Activated B cell treated with CpG ODN at 0.5 μM for 24 hours (primary cell): ENCODE results near the gene PRKG2. TPM values are rescaled to one million over a fixed set of nuclear protein-coding genes. Genes with fewer than 3 reads are reported as not detected.
"Not testable (repeated sequence)": the region's sequence is repeated elsewhere in the genome, so short reads cannot be mapped to it uniquely, and the experiment has no call there.

ENCODE experiments used
- ATAC-seq: fragments of 200-7000 bp; cut with Tn5 transposase; one replicate; pipeline ENCODE4 v1.10.0; 2021; ENCODE audit warnings: low read depth, mild to moderate bottlenecking, moderate library complexity
- CTCF ChIA-PET: fragments of 350-600 bp; sonication (Branson Sonifier 250); formaldehyde crosslinking; loops from one replicate; lab custom pipeline; 2021; ENCODE audit warnings: antibody characterized with exemption; lab: Charles Lee
- POLR2A ChIA-PET: fragments of 350-600 bp; sonication (Branson Sonifier 250); formaldehyde crosslinking; loops from one replicate; lab custom pipeline; 2021; ENCODE audit warnings: antibody characterized with exemption; lab: Charles Lee
- DNase-seq: peaks from one replicate; pipeline ENCODE4 v3.0.0; 2022
- H3K27ac Mint-ChIP-seq: one replicate; pipeline ENCODE4 v1.8.0; 2020; ENCODE audit warnings: mixed read lengths
- H3K27me3 Mint-ChIP-seq: one replicate; pipeline ENCODE4 v1.8.0; 2021; ENCODE audit warnings: mixed read lengths
- H3K36me3 Mint-ChIP-seq: one replicate; pipeline ENCODE4 v1.8.0; 2021; ENCODE audit warnings: low read depth, mixed read lengths
- H3K4me1 Mint-ChIP-seq: one replicate; pipeline ENCODE4 v1.8.0; 2021; ENCODE audit warnings: mixed read lengths
- H3K4me3 Mint-ChIP-seq: one replicate; pipeline ENCODE4 v1.8.0; 2020; ENCODE audit warnings: mild to moderate bottlenecking, mixed read lengths
- H3K9me3 Mint-ChIP-seq: one replicate; pipeline ENCODE4 v1.8.0; 2020; ENCODE audit warnings: mixed read lengths
- intact Hi-C: fragments of 100-400 bp; cut with micrococcal nuclease; formaldehyde crosslinking; loops from one replicate; pipeline ENCODE4 v1.15.1; 2024
- total RNA-seq: library from RNA; stranded (reverse); gene quantifications from 2 replicates; pipeline ENCODE4 v1.2.3, GENCODE V29; 2022
- TF ChIP-seq, protein P1 (sequence below): fragments of 200-600 bp; IDR thresholded peaks from one replicate; pipeline ENCODE4 v1.8.0; 2022; ENCODE audit warnings: antibody characterized with exemption, mild to moderate bottlenecking

PRKG2 gene
- total RNA-seq, 1 donor from 2014 or later, result 0.35 TPM

DNA sequence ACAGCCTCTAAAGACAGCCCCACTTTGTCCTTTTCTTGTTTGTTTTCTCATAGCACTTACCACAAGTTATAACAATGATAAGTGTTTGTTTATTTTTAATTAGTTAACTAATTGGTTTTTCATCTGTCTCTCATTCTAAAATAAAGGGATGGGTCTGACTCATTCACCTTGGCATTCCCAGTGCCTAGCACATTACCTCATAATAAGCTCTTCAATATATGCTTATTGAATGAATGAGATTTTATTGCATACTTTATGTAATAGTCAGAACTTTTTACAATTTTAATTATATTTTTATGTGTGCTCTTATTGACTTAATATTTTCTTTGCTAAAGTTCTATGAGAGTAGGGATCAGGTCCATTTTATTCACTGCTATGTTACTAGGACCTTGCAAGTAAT is 22.8 kb upstream of the PRKG2 start:
- ChIA-PET CTCF (no interaction called here), POLR2A (no interaction called here)
- Mint-ChIP-seq H3K27me3 (no peaks in the 10 kb centered on the region), H3K4me1 (no peaks in the 10 kb centered on the region), H3K36me3 (no peaks in the 10 kb centered on the region), H3K9me3 (no peaks in the 10 kb centered on the region), H3K4me3 (no peak overlapping the region), H3K27ac (no peak overlapping the region)
- DNase-seq (no peak), ATAC-seq (no peak)
- intact Hi-C loops, result no loop called here
- TF ChIP-seq, protein P1, sequence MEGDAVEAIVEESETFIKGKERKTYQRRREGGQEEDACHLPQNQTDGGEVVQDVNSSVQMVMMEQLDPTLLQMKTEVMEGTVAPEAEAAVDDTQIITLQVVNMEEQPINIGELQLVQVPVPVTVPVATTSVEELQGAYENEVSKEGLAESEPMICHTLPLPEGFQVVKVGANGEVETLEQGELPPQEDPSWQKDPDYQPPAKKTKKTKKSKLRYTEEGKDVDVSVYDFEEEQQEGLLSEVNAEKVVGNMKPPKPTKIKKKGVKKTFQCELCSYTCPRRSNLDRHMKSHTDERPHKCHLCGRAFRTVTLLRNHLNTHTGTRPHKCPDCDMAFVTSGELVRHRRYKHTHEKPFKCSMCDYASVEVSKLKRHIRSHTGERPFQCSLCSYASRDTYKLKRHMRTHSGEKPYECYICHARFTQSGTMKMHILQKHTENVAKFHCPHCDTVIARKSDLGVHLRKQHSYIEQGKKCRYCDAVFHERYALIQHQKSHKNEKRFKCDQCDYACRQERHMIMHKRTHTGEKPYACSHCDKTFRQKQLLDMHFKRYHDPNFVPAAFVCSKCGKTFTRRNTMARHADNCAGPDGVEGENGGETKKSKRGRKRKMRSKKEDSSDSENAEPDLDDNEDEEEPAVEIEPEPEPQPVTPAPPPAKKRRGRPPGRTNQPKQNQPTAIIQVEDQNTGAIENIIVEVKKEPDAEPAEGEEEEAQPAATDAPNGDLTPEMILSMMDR, result no peak

DNA sequence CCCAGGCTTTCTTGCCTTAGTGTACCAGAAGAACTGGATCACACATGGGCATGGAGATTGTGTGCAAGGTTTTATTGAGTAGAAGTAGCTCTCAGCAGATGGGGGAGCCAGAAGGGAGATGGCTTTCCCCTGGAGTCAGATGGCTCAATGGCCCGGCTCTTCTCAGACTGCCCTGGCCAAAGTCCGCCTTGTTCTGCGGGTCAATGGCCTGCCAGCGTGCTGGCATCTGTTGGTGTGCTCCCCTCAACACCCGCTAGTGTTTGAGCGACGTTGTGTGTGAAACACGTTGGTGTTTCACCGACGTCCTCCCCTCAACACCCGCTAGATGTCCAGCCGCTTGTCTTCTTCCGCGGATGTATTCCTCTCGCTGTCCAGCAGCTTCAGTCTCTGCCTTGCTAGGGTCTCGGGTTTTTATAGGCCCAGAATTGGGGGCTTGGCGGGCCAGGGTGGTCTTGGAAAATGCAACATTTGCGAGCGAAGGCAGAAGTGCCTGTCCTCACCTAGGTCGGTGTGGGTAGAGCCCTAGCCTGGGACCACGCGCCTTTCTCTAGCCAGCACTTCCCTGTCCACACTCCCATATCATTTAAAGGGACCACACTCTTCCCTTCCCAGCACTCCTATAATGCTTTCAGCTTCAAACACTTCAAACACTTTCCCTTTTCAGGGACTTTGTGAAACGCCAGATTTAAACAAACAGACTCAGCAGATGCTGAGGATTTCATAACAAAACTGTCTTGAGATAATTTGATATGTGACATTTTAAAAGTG is 21.1 kb upstream of the PRKG2 start:
- no peak for ATAC-seq
- H3K4me3 Mint-ChIP-seq, result no peak overlapping the region
- H3K36me3 Mint-ChIP-seq, result no peaks in the 10 kb centered on the region
- TF ChIP-seq, protein P1, result no peak
- H3K27ac Mint-ChIP-seq, result no peak overlapping the region
- no peak for DNase-seq
- CTCF ChIA-PET, result no interaction called here
- no peaks in the 10 kb centered on the region for H3K4me1 Mint-ChIP-seq
- POLR2A ChIA-PET, result no interaction called here
- intact Hi-C loops, result no loop called here
- no peaks in the 10 kb centered on the region for H3K27me3 Mint-ChIP-seq
- peaks cover 9% of the 10 kb centered on the region for H3K9me3 Mint-ChIP-seq

DNA sequence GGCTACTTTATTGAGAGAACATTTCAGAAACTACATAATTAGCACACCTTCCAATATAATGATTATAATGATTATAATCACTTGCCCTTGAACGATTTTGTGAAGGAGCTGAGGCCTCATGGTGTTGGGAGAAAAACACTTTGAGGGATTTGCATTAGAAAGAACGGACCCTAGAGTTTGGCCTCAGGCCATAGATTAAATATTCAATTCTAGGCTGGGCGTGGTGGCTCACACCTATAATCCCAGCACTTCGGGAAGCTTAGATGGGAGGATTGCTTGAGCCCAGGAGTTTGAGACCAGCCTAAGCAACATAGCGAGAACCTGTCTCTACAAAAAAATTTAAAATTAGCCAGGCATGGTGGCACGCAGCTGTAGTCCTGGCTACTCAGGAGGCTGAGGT is 12.9 kb upstream of the PRKG2 start:
- Mint-ChIP-seq H3K36me3 (no peaks in the 10 kb centered on the region), H3K27me3 (peaks cover 5% of the 10 kb centered on the region), H3K4me3 (no peak overlapping the region), H3K27ac (no peak overlapping the region), H3K9me3 (peaks cover 16% of the 10 kb centered on the region), H3K4me1 (no peaks in the 10 kb centered on the region)
- intact Hi-C loops, result no loop called here
- POLR2A ChIA-PET, result no interaction called here
- ATAC-seq (no peak), DNase-seq (no peak)
- TF ChIP-seq, protein P1, result no peak
- CTCF ChIA-PET, result no interaction called here

DNA sequence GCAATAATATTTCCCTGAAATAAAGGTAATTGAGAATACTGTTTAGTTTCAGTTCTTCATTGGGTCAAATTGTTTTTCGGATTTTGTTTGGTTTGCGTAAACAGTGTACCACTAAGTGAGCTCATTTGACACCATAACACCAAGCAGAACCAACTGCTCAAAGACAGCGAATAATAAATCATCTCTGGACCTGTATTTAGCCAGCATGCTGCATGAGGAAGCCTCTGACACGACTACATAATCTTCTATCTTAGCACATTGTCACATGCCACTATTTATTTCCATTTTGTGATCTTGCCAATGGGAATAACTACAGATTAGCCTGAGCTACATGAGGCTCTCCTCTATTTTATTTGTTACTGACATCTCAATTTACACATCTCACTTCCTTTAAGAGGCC is 12.1 kb upstream of the PRKG2 start:
- Mint-ChIP-seq H3K27ac (no peak overlapping the region), H3K4me3 (no peak overlapping the region)
- CTCF ChIA-PET, result no interaction called here

DNA sequence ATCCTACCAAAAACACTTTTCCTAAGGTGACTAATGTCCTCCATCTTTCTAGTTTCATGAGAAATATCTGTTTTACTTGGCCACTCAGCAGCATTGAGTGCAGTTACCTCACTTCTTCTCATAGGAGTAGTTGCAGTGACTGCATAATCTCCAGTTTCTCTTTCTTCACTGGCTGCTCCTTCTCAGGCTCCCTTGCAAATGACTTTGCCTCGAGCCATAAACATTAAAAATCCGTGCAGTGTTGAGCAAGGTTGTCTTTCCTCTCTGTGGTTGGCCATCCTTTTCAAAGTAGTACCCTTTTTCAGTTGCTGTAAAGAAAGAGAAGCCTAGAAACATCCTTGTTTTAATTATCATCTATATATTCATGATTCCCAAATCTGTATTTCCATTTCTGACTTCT is 10.2 kb upstream of the PRKG2 start:
- TF ChIP-seq, protein P1, result no peak
- Mint-ChIP-seq H3K4me3 (no peak overlapping the region), H3K27me3 (peaks cover 11% of the 10 kb centered on the region), H3K4me1 (no peaks in the 10 kb centered on the region), H3K36me3 (no peaks in the 10 kb centered on the region), H3K9me3 (peaks cover under 1% of the 10 kb centered on the region), H3K27ac (no peak overlapping the region)
- ATAC-seq, result no peak
- no peak for DNase-seq
- ChIA-PET POLR2A (no interaction called here), CTCF (no interaction called here)
- intact Hi-C loops, result no loop called here

More for the DNA sequence above, 12.1 kb upstream of the PRKG2 start:
- intact Hi-C loops, result no loop called here
- POLR2A ChIA-PET, result no interaction called here
- TF ChIP-seq, protein P1, result no peak
- H3K9me3 Mint-ChIP-seq, result peaks cover 14% of the 10 kb centered on the region
- ATAC-seq, result no peak
- no peak for DNase-seq
- no peaks in the 10 kb centered on the region for H3K4me1 Mint-ChIP-seq
- H3K36me3 Mint-ChIP-seq, result no peaks in the 10 kb centered on the region
- H3K27me3 Mint-ChIP-seq, result peaks cover 5% of the 10 kb centered on the region

DNA sequence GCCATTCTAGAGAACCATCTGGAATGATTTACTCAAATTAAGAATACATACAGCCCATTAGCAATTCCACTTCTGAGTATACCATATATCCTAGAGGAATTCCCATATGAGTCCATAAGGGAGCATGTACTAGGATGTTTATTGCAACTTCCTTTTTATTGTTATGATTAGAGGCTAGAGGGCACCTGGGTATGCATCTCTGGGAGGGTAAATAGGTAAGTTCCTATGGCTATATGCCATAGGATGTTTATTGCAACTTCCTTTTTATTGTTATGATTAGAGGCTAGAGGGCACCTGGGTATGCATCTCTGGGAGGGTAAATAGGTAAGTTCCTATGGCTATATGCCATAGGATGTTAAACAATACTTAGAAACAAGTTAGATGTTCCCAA is 7.1 kb upstream of the PRKG2 start:
- POLR2A ChIA-PET, H3K9me3 Mint-ChIP-seq: not testable (repeated sequence)

More for the DNA sequence above, 7.1 kb upstream of the PRKG2 start:
- H3K4me3 Mint-ChIP-seq, DNase-seq, H3K4me1 Mint-ChIP-seq, H3K27ac Mint-ChIP-seq, intact Hi-C loops, H3K36me3 Mint-ChIP-seq, ATAC-seq, CTCF ChIA-PET: not testable (repeated sequence)
- peaks cover 27% of the 10 kb centered on the region for H3K27me3 Mint-ChIP-seq
